CD14-positive monocyte (primary cell): ENCODE results near the gene KRTAP12-2. TPM values are rescaled to one million over a fixed set of nuclear protein-coding genes. Genes with fewer than 3 reads are reported as not detected.
"Not testable (repeated sequence)": the region's sequence is repeated elsewhere in the genome, so short reads cannot be mapped to it uniquely, and the experiment has no call there.

Source experiments
- DNase-seq, 3 donors: peaks; one replicate each; pipeline ENCODE4 v3.0.0-alpha.2; 2011 to 2022
- H2AFZ ChIP-seq: 2 replicates; pipeline ENCODE4 v1.6.0; 2012; ENCODE audit warnings: mild to moderate bottlenecking, low read depth, low read length, inconsistent platforms; ENCODE audit not compliant: insufficient read depth, poor library complexity, severe bottlenecking
- H3K27ac ChIP-seq, 2 donors: 1 replicate in 1 of 2; 2 replicates in 1 of 2; pipeline ENCODE4 v1.5.1; 2012 to 2013; ENCODE audit warnings: low read length in 2 of 2, control low read depth in 1 of 2, inconsistent platforms in 1 of 2, low read depth in 1 of 2, mild to moderate bottlenecking in 1 of 2
- H3K27me3 ChIP-seq, 2 donors: one replicate each; pipeline versions ENCODE4 v1.6.0 to v1.6.1; 2011 to 2013; ENCODE audit warnings: low read length in 2 of 2; ENCODE audit not compliant: control insufficient read depth in 2 of 2, insufficient read depth in 2 of 2
- H3K36me3 ChIP-seq, 2 donors: replicated peaks in 1 of 2; 1 replicate in 1 of 2; 2 replicates in 1 of 2; pipeline versions ENCODE4 v1.5.1 to v1.6.1; 2012 to 2013; ENCODE audit warnings: low read length in 2 of 2, control low read depth in 1 of 2, inconsistent platforms in 1 of 2, mild to moderate bottlenecking in 1 of 2; ENCODE audit not compliant: insufficient read depth in 2 of 2, control insufficient read depth in 1 of 2
- H3K4me1 ChIP-seq, 2 donors: 1 replicate in 1 of 2; 2 replicates in 1 of 2; pipeline versions ENCODE4 v1.5.1 to v1.6.1; 2012 to 2013; ENCODE audit warnings: low read length in 2 of 2, control low read depth in 1 of 2, inconsistent platforms in 1 of 2, mild to moderate bottlenecking in 1 of 2, moderate library complexity in 1 of 2; ENCODE audit not compliant: insufficient read depth in 2 of 2, control insufficient read depth in 1 of 2
- H3K4me2 ChIP-seq: replicated peaks from 2 replicates; pipeline ENCODE3; 2012; ENCODE audit warnings: low read length, moderate library complexity, mild to moderate bottlenecking; ENCODE audit not compliant: poor library complexity, severe bottlenecking; ENCODE audit errors: extremely low read depth
- H3K4me3 ChIP-seq, 3 experiments: fragments of 200-600 bp in 1 of 3; sonication (generic) in 1 of 3; replicated peaks in 1 of 3; 1 replicate in 2 of 3; 2 replicates in 1 of 3; pipeline ENCODE4 v1.5.1; 2011 to 2013; ENCODE audit warnings: low read length in 3 of 3, mild to moderate bottlenecking in 3 of 3, control low read depth in 2 of 3, low read depth in 2 of 3, inconsistent platforms in 1 of 3, moderate library complexity in 1 of 3
- H3K79me2 ChIP-seq: 2 replicates; pipeline ENCODE4 v1.6.0; 2012; ENCODE audit warnings: mild to moderate bottlenecking, control low read depth, inconsistent platforms, low read length, moderate library complexity; ENCODE audit not compliant: insufficient read depth
- H3K9ac ChIP-seq: 2 replicates; pipeline ENCODE4 v1.6.0; 2017; ENCODE audit warnings: low read length, mild to moderate bottlenecking; ENCODE audit not compliant: insufficient read depth, poor library complexity, severe bottlenecking
- H3K9me3 ChIP-seq, 2 donors: replicated peaks in 1 of 2; 1 replicate in 1 of 2; 2 replicates in 1 of 2; pipeline versions ENCODE4 v1.5.1 to v1.6.1; 2012 to 2013; ENCODE audit warnings: low read length in 2 of 2, control low read depth in 1 of 2; ENCODE audit not compliant: control insufficient read depth in 1 of 2, insufficient read depth in 1 of 2
- H4K20me1 ChIP-seq: 2 replicates; pipeline ENCODE4 v1.6.0; 2012; ENCODE audit warnings: mild to moderate bottlenecking, low read length, control low read depth, moderate library complexity; ENCODE audit not compliant: insufficient read depth
- H3K27ac Mint-ChIP-seq, 7 donors: one replicate each; pipeline ENCODE4 v1.8.0; 2020; ENCODE audit warnings: mild to moderate bottlenecking in 7 of 7, mixed read lengths in 7 of 7, moderate library complexity in 6 of 7, inconsistent platforms in 2 of 7
- H3K27me3 Mint-ChIP-seq, 3 donors: one replicate each; pipeline ENCODE4 v1.8.0; 2021 to 2022; ENCODE audit warnings: low read depth in 3 of 3, mild to moderate bottlenecking in 3 of 3, mixed read lengths in 3 of 3, moderate library complexity in 3 of 3, inconsistent platforms in 1 of 3
- H3K36me3 Mint-ChIP-seq, 2 donors: one replicate each; pipeline ENCODE4 v1.8.0; 2020; ENCODE audit warnings: mixed read lengths in 2 of 2, inconsistent platforms in 1 of 2, mild to moderate bottlenecking in 1 of 2
- H3K4me1 Mint-ChIP-seq: one replicate; pipeline ENCODE4 v1.8.0; 2020; ENCODE audit warnings: mild to moderate bottlenecking, mixed read lengths
- H3K4me3 Mint-ChIP-seq, 2 donors: one replicate each; pipeline ENCODE4 v1.8.0; 2020; ENCODE audit warnings: mild to moderate bottlenecking in 2 of 2, mixed read lengths in 2 of 2, moderate library complexity in 1 of 2
- H3K9me3 Mint-ChIP-seq, 7 donors: one replicate each; pipeline ENCODE4 v1.8.0; 2020 to 2022; ENCODE audit warnings: mixed read lengths in 7 of 7, mild to moderate bottlenecking in 6 of 7, moderate library complexity in 6 of 7, inconsistent platforms in 2 of 7
- CTCF ChIP-seq: fragments of 200-600 bp; IDR thresholded peaks from one replicate; pipeline ENCODE4 v1.8.0; 2022; ENCODE audit warnings: antibody characterized with exemption, mild to moderate bottlenecking
- WGBS: methylation state at CpG from one replicate; pipeline ENCODE4 v1.1.5; 2013; ENCODE audit warnings: missing lambda C conversion rate; ENCODE audit not compliant: insufficient coverage; 5-methylcytosine and 5-hydroxymethylcytosine counted together
- intact Hi-C, 2 donors: fragments of 100-400 bp; cut with micrococcal nuclease; formaldehyde crosslinking; loops; one replicate each; pipeline versions ENCODE4 v1.15.0 to v1.15.1; 2023
- polyA plus RNA-seq, 3 donors: library from polyadenylated mRNA; depleted of rRNA in 1 of 3; unstranded in 2 of 3; stranded (reverse) in 1 of 3; fragments of 300-500 nt in 2 of 3; fragments of >200 nt in 1 of 3; fragmentation: Illumina TruSeq in 2 of 3; gene quantifications; 1 replicate in 2 of 3; 2 replicates in 1 of 3; pipeline ENCODE4 v1.2.3, GENCODE V29; 2012 to 2021

Gene KRTAP12-2
- polyA plus RNA-seq, 3 donors, result not detected

- H3K4me3 Mint-ChIP-seq, H3K27ac Mint-ChIP-seq, H3K36me3 ChIP-seq, H3K4me2 ChIP-seq, H3K27ac ChIP-seq, H3K4me1 Mint-ChIP-seq, H3K4me1 ChIP-seq, DNase-seq, H3K4me3 ChIP-seq, H2AFZ ChIP-seq, H4K20me1 ChIP-seq, H3K9ac ChIP-seq, H3K27me3 ChIP-seq, intact Hi-C loops, H3K36me3 Mint-ChIP-seq, H3K79me2 ChIP-seq: not testable (repeated sequence)
- peaks cover 7 to 27% (median 20%) of the 10 kb centered on the region in 7 donors for H3K9me3 Mint-ChIP-seq
- peaks cover 4 to 11% (median 11%) of the 10 kb centered on the region in 3 donors for H3K27me3 Mint-ChIP-seq
- WGBS, result 87% methylated on average over 3 of the region's 12 CpGs
- peaks cover 8 to 25% of the 10 kb centered on the region in 2 donors for H3K9me3 ChIP-seq
Observed at GRCh38 chr21:44637851-44638348, 28.8 kb downstream of the KRTAP12-2 start.

GRCh38 chr21:44637018-44637850 lies 29.5 kb downstream of the KRTAP12-2 start, which contains the start of gene KRTAP10-10:
TSS of gene KRTAP10-10 (plus strand) at chr21:44637356. CDS start at chr21:44637418, 62 bp downstream.
- H3K9ac ChIP-seq, result no peak within 1 kb of the TSS
- Mint-ChIP-seq H3K4me1 (no peaks in the 10 kb centered on the region), H3K36me3 (no peaks in the 10 kb centered on the region), H3K27ac (no peak within 1 kb of the TSS), H3K27me3 (peaks cover 4 to 14% (median 11%) of the 10 kb centered on the region in 3 donors), H3K9me3 (peaks cover 7 to 28% (median 24%) of the 10 kb centered on the region in 7 donors), H3K4me3 (no peak within 1 kb of the TSS)
- no peak for DNase-seq
- H4K20me1 ChIP-seq, result no peaks in the 10 kb centered on the region
- no peaks in the 10 kb centered on the region for H3K4me1 ChIP-seq
- no peak for TF ChIP-seq CTCF
- H2AFZ ChIP-seq, result no peak within 1 kb of the TSS
- WGBS, result 78% methylated on average over 16 of the region's 21 CpGs
- H3K36me3 ChIP-seq, result no peaks in the 10 kb centered on the region
- H3K27me3 ChIP-seq, result no peaks in the 10 kb centered on the region
- H3K4me3 ChIP-seq, result no peak within 1 kb of the TSS
- H3K27ac ChIP-seq, result no peak within 1 kb of the TSS
- H3K4me2 ChIP-seq, result no peak within 1 kb of the TSS
- intact Hi-C loops, result no loop called here
- peaks cover 11 to 29% of the 10 kb centered on the region in 2 donors for H3K9me3 ChIP-seq
- no peaks in the 10 kb centered on the region for H3K79me2 ChIP-seq
